ENCODE results near the gene EFCAB7.
"Not testable (repeated sequence)": the region's sequence is repeated elsewhere in the genome, so short reads cannot be mapped to it uniquely, and the experiment has no call there.

The EFCAB7 gene

GRCh38 chr1:63548877-63549276 lies 25.6 kb downstream of the EFCAB7 start:
- DNase-seq (ENCODE audit: low read depth) = no peak

- DNase-seq (ENCODE audit: low read depth) = no peak
Observed at GRCh38 chr1:63555480-63555879, 32.2 kb downstream of the EFCAB7 start.

GRCh38 chr1:63557365-63557987 lies 34.2 kb downstream of the EFCAB7 start:
- no peak for DNase-seq (ENCODE audit: low read depth)

GRCh38 chr1:63559357-63559756 lies 36.0 kb downstream of the EFCAB7 start:
- no peak for DNase-seq (ENCODE audit: low read depth)

- DNase-seq (ENCODE audit: low read depth) = no peak
Observed at GRCh38 chr1:63563745-63564144, 40.4 kb downstream of the EFCAB7 start.

GRCh38 chr1:63569068-63569467 lies 45.7 kb downstream of the EFCAB7 start:
- DNase-seq (ENCODE audit: low read depth) = no peak

GRCh38 chr1:63569640-63570316 lies 46.5 kb downstream of the EFCAB7 start:
- DNase-seq (ENCODE audit: low read depth) = no peak

GRCh38 chr1:63572686-63573085 lies 49.4 kb downstream of the EFCAB7 start:
- DNase-seq (ENCODE audit: low read depth) = not testable (repeated sequence)

- not testable (repeated sequence) for DNase-seq (ENCODE audit: low read depth)
Observed at GRCh38 chr1:63574203-63574796, 51.0 kb downstream of the EFCAB7 start.

GRCh38 chr1:63575340-63575826 lies 52.1 kb downstream of the EFCAB7 start:
- no peak for DNase-seq (ENCODE audit: low read depth)

- not testable (repeated sequence) for DNase-seq (ENCODE audit: low read depth)
Observed at GRCh38 chr1:63586326-63586725, 63.0 kb downstream of the EFCAB7 start.

- no peak for DNase-seq (ENCODE audit: low read depth)
Observed at GRCh38 chr1:63590166-63590560, 66.8 kb downstream of the EFCAB7 start.

GRCh38 chr1:63592536-63593302 lies 69.4 kb downstream of the EFCAB7 start:
- no peak for DNase-seq (ENCODE audit: low read depth)

- DNase-seq (ENCODE audit: low read depth) = peak; percentile 66
Observed at GRCh38 chr1:63593303-63593885, 70.1 kb downstream of the EFCAB7 start, which contains the start of gene PGM1. PGM1 (plus strand) TSS chr1:63593411; CDS start chr1:63593489, 78 bp downstream.

GRCh38 chr1:63593886-63594605 lies 70.7 kb downstream of the EFCAB7 start:
- peak; percentile 48 for DNase-seq (ENCODE audit: low read depth)

GRCh38 chr1:63595435-63595834 lies 72.1 kb downstream of the EFCAB7 start:
- DNase-seq (ENCODE audit: low read depth) = no peak

- no peak for DNase-seq (ENCODE audit: low read depth)
Observed at GRCh38 chr1:63599799-63600198, 76.5 kb downstream of the EFCAB7 start.

- DNase-seq (ENCODE audit: low read depth) = no peak
Observed at GRCh38 chr1:63600248-63600647, 76.9 kb downstream of the EFCAB7 start.

GRCh38 chr1:63601061-63601460 lies 77.7 kb downstream of the EFCAB7 start:
- no peak for DNase-seq (ENCODE audit: low read depth)

GRCh38 chr1:63601463-63601862 lies 78.1 kb downstream of the EFCAB7 start:
- no peak for DNase-seq (ENCODE audit: low read depth)

GRCh38 chr1:63601912-63602311 lies 78.6 kb downstream of the EFCAB7 start:
- no peak for DNase-seq (ENCODE audit: low read depth)

Measured in activated T-helper 9 cell treated with anti-CD3 and anti-CD28 coated beads, Interleukin-2, amount 50 U/mL, for 16 hours (primary cell).